D341Med (cell line): Measurements from ENCODE around the gene CCL15.
"Not testable (repeated sequence)": the region's sequence is repeated elsewhere in the genome, so short reads cannot be mapped to it uniquely, and the experiment has no call there.

Experiments used
- DNase-seq: peaks from one replicate; pipeline ENCODE4 v3.0.0; 2012; ENCODE audit warnings: low spot score

The CCL15 gene, protein sequence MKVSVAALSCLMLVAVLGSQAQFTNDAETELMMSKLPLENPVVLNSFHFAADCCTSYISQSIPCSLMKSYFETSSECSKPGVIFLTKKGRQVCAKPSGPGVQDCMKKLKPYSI

DNA sequence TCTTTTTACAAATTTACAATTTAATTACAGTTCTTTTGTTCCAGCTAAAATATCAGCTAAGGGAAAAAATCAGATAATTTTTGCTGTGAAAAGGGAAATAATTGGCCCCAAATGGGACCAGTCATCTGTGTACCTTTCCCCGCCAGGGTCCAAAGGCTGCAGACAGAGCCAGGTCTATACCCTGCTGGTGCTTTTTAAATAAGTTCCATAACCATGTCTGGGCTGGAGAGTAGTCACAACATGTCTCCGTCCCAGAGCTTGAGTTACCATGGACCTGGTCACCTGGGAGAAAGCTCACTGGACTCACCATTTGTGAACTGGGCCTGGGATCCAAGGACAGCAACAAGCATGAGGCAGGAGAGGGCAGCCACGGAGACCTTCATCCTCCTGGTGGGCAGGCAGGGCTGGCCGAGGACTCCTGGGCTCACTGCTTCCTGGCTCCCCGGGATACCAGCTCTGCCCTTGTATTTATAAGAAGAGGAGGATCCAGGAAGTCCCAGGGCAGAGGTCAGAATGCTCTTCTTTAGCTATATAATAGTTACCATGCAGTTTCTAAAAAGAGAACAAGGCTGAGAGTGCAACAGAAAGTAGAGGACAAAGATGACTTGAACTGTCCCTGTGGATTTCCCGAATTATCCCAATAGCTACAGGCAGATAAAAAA is at the start of gene CCL15:
TSS of gene CCL15 (minus strand) at position 444 of the 662 bp plus-strand sequence. CDS start at position 383, 61 bp downstream.
- peak; percentile 25 for DNase-seq

DNA sequence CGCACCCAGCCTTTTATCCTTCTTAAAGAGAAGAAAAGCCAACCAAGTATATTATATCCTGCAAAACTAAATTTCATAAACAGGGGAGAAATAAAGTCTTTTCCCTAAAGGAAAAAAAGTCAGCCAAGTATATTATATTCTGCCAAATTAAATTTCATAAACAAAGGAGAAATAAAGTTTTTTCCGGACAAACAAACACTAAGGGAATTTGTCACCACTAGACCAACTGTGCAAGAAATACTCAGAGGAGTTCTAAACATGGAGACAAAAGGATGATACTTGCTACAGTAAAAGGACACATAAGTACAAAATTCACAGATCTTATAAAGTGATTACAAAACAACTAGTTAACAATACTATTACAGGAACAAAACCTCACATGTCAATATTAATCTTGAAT is 48.3 kb upstream of the CCL15 start:
- DNase-seq, result no peak

DNA sequence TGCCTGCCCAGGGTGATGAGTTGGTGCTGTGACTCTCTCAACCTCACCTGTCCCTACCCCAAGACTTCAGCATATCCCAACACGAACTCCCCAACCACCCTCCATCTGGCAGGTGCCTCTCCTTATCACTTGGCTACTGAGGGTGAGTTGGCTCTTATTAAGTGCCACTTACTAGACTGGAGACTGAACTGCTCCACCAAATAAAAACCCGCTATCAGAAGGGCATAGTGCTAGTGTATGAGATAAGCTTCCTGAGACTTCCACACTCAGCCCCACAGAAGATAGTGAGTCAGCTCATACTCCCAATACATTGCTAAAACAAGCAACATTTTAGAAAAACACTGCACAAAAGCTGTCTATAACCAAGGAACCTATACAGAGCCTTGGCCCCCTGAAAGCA is 46.7 kb upstream of the CCL15 start:
- no peak for DNase-seq

DNA sequence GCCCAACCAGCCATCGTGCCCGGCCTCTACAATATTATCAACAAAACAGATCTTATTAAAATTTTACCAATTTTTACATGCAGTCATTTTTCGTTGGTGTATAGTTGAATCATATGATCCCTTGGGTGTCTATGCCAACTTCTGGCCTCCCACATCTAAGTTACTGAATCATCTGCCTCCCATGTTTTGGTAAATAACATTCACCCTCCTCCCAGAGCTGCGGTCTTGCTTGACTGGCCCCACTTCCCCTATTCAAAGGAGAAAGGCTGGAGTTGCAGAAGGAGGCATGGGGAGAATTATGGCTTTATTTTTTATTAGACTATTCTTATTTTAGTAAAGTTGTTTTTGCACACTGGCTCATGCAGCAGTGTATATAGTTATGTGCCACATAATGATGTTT is 34.9 kb upstream of the CCL15 start:
- DNase-seq, result no peak

DNA sequence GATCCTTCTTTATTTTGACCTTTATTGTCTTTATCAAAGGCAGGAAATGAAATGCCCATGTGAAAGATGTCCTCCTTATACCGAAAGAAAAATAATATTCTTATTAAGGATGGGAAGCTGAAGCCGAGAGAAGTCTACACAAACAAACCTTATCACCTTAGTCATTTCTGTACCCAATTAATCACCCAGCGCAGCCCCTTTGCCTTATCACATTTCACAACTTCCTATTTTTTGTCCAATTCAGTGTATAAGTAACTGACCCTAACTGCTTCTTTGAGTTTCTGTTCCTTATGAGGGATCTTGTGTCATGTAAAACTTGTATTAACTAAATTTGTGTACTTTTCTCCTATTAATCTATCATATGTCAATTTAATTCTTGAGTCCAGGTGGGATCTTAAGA is 32.8 kb upstream of the CCL15 start:
- DNase-seq, result no peak

DNA sequence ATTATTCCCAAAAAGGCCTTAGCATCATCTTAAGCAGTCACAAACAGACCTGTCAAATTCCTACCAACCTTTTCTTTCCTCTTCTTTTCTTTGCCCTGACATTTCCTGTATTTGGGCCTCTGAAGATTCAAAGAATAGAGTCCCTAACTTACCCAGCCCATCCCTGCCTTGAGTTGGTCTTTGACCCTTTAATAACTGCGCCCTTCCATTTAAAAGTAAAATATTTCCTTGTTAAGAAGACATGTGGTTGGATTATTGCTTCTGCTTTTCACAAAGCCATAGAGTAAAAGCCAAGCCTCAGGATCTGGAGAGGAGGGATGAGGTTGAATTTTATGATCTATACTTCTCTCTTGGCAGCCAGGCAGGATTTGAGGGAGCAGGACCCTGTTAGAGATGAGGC is 29.6 kb upstream of the CCL15 start:
- DNase-seq, result no peak

DNA sequence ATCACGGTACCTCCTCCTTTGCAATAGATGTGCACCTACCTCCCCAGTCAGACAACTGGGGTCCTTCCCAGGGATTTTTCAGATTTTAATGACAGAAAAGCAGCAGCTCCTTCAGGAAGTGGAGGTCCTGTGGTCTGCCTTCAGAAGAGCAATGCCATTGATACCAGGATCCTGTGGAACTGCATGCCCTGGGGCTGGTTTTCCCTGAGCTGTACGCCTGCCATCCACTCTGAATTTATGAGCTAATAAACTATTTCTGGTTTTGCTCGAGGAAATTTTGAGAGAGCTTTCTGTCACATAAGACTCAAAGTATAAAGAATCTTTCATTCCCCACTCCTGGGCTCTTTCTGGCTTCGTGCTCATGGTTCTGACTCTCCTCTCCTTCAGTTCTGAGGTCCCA is 26.4 kb upstream of the CCL15 start:
- DNase-seq, result no peak

DNA sequence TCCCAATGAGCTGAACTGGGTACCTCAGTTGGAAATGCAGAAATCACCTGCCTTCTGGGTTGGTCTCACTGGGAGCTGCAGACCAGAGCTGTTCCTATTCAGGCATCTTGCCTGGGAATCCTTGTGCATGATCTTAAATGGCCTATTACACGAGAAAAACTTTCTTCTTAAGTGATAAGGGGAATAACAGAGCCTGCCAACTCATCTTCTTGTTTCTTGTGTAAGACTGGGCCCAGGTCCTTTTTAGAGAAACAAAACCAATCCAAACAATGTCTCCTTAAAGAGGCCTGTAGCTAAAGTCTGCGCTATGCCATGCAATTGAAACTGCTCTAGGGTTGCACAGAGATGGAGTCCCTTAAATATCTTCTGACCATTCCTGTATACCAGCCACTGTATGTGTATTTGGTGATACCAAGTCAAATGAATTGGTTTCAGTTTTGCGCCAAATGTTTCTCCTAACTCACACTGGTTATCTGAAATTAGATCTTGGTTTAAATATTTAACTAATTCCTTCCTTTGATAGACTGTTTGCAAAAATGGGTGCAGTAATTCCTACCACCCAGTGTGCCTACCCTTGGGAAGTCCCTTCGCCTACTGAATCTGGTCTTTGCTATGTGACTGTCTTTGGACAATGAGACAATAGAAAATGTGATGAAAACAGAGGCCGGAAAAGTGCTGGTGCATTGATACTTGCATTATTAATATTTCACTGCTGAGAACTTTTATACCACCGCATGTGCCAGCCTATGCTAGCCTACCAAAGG is 22.9 kb upstream of the CCL15 start:
- no peak for DNase-seq

DNA sequence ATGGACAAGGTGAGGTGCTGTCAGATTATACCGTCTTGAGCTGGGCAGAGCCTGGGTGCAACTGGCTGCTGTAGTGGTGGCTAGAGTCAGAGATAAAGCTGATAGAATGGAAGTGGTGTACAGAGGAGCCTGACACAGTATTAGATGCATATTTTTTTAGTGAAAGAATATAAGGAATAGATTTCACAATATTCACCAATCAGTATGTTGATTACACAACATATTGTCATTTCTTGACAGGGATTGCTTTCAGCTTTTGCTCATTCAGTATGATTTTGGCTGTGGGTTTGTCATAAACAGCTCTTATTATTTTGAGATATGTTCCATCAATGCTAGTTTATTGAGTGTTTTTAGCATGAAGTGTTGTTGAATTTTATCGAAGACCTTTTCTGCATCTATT is 18.1 kb upstream of the CCL15 start:
- DNase-seq, result no peak

DNA sequence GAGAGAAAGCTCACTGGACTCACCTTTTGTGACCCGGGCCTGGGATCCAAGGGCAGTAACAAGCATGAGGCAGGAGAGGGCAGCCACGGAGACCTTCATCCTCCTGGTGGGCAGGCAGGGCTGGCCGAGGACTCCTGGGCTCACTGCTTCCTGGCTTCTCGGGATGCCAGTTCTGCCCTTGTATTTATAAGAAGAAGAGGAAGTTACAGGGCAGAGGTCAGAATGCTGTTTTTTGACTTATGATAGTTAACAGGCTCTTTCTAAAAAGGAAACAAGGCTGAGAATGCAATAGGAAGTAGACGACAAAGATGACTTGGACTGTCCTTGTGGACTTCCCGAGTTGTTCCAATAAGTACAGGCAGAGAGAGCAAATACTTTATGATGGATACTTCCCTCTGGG is 16.4 kb upstream of the CCL15 start, which contains the start of gene CCL23:
TSS of gene CCL23 (minus strand) at position 174 of the 400 bp plus-strand sequence. CDS start at position 99, 75 bp downstream.
- DNase-seq, result no peak

DNA sequence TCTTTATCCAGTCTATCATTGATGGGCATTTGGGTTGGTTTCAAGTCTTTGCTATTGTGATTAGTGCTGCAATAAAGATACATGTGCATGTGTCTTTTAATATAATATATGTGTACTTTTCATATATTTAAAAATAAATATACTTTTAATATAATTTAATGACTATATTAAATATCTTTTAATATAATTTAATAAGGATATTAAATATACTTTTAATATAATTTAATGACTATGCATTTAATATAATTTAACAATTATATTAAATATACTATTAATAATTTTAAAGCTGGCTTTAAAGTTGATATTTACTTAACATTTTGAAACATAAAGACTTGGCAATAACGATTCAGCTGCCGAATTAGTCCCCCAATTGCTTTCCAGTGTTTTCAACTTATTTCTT is 15.2 kb upstream of the CCL15 start:
- DNase-seq, result no peak

DNA sequence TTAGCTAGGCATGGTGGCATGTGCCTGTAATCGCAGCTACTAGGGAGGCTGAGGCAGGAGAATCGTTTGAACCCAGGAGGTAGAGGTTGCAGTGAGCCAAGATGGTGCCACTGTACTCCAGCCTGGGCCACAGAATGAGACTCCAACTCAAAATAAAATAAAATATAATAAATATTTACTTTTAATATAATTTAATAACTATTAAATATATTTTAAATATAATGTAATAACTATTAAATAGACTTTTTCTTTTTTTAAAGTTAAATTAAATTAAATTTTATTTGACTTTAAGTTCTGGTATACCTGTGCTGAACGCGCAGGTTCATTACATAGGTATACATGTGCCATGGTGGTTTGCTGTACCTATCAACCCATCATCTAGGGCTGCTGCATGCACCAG is 14.5 kb upstream of the CCL15 start:
- DNase-seq, result not testable (repeated sequence)

DNA sequence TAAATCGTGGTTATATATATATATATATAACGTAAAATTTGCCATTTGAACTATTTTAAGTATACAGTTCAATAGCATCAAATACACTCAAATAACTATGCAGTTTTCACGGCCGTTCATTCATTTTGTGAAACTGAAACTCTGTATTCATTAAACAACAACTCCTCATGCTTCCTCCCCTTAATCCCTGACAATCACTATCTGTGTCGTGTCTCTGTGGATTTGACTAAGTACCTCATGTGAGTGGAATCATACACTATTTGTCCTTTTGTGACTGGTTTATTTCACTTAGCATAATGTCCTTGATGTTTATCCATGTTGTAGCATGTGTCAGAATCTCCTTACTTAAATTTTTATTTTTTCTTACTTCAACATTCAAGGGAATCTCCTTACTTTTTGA is 13.6 kb upstream of the CCL15 start:
- no peak for DNase-seq

DNA sequence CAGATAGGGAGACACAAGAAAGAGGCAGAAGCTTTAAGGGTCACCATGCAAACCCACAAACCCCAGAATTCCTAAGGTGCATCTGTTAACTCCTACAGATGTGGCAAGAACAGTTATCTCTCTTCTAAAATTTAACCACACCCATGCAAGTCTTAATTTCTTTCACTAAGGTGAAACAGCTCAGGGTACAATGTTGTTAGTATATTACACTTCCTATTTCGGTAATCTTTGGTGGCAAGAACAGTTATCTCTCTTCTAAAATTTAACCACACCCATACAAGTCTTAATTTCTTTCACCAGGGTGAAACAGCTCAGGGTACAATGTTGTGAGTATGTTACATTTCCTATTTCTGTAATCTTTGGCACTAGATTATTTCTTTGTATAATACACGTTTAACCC is 9.8 kb upstream of the CCL15 start:
- DNase-seq, result no peak

DNA sequence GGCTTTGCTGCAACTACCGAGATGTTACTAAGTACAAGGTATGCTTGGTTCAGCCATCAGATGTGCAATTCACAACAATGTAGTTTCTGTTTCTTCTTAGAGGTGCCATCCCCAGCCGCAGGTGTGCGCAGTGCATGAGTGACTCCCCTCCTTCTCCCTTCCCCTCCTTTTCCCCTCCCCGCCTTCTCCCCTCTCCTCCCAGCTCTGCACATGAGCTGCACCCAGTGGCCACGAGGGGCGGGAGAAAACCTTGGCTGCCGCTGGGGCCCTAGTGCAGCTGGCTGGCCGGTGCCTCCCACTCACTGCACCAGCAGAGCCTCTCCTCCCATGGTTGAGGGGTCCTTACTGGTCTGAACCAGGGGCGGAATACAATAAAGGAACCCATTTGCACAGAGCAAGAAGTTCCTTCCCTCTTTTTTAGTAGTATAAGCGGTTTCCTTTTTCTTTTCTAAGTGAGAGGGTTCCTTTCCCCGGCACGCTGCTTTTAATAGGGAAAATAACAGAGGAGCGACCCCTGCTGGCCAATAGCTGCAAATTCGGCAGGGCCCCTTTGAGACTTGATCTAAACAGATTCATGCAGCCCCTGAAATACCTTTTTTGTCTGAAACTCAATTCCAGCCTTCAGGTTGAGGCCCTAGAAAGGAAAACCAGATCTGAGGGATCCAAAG is 7.8 kb upstream of the CCL15 start:
- DNase-seq, result no peak

DNA sequence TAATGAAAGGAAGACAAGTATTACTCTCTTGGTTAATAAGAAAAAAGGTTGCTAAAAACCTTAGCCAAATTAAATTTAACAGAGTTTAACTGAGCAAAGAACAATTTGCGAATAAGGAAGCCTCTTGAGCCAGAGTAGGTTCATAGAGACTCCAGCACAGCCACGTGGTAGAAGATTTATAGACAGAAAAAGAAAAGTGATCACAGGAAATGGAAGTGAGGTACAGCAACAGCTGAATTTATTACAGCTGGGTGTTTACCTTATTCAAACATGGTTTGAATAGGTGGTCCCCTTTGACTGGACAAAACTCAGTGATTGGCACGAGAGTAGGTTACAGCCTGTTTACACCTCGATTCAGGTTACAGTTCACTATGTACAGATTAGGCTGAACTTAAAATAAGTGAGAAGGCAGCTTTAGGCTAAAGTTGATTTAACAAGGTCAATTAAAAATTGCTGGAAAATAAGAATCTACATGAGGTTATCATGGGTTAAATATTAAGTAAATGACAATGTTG is 3.3 kb upstream of the CCL15 start:
- DNase-seq, result no peak

DNA sequence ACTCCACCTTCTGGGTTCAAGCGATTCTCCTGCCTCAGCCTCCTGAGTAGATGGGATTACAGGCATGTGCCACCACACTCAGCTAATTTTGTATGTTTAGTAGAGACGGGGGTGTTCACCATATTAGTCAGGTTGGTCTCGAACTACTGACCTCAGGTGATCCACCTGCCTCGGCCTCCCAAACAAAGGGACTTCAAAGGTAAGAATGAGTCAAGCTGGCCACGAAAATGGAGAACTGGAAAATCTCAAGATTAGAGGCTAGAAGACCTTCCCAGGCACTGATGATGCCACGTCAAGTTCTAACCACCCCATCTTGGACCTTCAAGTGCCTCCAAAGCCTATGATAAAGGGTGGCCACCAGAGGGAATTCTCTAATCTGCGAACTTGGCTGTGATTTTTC is 1.3 kb upstream of the CCL15 start:
- DNase-seq, result no peak

DNA sequence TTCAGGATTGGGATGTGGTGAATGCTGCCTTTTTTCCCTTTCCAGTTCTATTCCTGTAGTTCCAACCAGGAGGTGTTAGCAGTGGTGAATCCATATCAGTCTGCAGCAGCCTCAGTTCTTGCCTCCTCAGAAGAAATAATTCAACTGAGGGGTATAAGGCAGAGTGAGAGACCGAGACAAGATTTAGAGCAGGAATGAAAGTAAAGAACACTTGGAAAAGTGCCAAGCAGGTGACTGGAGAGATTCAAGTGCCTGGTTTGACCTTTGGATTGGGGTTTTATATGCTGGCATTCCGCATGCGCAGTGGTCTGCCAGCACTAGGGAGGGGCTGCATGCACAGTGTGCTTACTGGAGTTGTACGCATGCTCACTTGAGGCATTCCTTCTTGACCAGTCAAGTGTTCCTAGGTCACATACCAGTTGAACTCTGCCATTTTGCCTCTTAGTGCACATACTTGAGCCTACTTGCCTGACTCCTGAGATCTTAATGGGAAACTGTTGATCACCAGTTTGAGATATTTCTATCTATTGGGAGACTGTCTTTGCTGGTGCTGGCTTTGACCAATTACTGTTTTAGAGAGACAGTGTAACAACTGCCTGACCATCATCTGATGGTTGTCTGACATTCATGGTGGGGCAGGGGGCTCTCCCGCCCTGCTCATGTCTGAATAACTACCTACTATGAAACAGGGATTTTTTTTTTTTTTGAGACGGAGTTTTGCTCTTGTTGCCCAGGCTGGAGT is 680 bp upstream of the CCL15 start:
- DNase-seq, result no peak

DNA sequence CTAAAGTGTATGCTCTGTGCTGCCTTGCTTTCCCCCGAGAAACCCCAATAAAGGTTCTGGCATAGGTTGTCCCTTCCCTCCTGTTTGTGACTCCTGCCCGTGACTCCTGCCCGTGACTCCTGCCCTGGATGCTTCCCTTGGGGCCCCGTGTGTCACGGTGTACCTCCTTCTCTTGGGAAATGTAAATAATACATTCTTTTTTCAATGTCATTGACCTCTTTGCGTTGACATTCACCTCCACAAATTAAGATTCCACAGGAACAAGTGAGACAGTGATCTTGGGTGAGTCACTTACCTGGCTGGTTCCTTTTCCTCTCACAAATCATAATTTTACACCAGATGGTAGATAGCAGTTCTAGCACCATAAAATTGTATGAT is 632 bp downstream of the CCL15 start:
- no peak for DNase-seq

DNA sequence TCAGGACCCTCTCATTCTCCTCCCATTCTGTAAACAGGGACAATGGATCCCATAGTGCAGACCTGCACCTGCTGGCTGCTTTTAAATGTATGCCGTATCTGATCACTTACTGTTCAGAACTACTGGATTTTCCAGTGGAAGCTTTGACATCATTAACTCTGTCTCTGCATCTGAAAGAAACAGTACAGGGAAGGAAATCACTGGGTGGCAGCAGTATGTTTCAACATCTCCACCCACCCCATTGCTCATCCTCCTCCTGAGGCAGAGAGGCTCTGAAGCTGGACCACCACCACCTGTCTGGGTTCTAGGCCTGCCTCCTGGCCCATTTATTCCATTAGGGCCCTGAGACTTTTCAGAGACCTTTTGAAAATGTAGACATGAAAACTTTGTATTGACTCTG is 2.6 kb downstream of the CCL15 start:
- no peak for DNase-seq

DNA sequence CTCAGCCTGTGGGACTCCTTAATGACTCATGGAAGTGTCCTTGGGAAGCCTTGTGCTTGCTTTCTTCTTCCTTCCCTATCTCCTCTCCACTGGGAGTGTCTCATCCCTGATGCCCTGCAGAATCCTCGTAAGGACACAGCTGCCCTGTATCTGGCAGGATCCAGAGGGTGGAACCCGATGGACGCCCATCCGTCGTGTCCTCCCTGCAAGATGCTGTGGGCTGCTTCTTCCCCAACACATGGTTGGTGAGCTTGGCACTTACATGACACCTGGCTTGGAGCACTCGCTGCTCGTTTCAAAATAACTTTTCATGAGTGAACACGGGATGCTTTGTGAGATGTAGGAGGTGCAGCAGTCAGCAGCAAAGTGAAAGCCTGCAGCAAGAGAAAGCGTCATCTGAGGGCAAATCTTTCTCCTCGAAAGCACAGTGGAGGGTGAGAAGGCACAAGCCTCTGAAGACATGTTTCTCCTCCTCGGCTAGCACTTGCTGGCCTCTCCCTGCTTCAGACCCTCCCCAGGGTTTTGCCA is 3.3 kb downstream of the CCL15 start:
- DNase-seq, result no peak

DNA sequence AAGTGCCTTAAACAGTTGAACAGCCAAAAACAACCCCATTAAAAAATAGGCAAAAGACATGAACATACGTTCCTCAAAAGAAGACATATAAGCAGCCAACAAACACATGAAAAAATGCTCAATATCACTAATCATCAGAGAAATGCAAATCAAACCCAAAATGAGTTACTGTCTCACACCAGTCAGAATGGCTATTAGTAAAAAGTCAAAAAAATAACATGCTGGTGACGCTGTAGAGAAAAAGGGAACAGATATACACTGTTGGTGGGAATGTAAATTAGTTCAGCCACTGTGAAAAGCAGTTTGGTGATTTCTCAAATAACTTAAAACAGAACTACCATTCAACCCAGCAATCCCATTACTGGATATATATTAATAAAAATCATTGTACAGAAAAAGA is 6.0 kb downstream of the CCL15 start:
- not testable (repeated sequence) for DNase-seq
